Retinal pigment epithelial cell (primary cell): ENCODE measurements around the gene SDHAF2.

Experiments used
- DNase-seq: peaks from one replicate; pipeline ENCODE4 v3.0.0-alpha.2; 2010; ENCODE audit warnings: low read depth
- H3K4me3 ChIP-seq: 2 replicates; pipeline ENCODE4 v1.5.1; 2011; ENCODE audit warnings: mild to moderate bottlenecking, low read length, control low read depth, moderate library complexity
- TF ChIP-seq, protein P1 (sequence below): conservative IDR thresholded peaks from 2 replicates; pipeline ENCODE4 v1.5.1; 2011; ENCODE audit warnings: low read depth, low read length, control low read depth, inconsistent platforms

Gene SDHAF2

GRCh38 chr11:61481806-61482205 is 51.9 kb downstream of the SDHAF2 start:
- TF ChIP-seq, protein P1, sequence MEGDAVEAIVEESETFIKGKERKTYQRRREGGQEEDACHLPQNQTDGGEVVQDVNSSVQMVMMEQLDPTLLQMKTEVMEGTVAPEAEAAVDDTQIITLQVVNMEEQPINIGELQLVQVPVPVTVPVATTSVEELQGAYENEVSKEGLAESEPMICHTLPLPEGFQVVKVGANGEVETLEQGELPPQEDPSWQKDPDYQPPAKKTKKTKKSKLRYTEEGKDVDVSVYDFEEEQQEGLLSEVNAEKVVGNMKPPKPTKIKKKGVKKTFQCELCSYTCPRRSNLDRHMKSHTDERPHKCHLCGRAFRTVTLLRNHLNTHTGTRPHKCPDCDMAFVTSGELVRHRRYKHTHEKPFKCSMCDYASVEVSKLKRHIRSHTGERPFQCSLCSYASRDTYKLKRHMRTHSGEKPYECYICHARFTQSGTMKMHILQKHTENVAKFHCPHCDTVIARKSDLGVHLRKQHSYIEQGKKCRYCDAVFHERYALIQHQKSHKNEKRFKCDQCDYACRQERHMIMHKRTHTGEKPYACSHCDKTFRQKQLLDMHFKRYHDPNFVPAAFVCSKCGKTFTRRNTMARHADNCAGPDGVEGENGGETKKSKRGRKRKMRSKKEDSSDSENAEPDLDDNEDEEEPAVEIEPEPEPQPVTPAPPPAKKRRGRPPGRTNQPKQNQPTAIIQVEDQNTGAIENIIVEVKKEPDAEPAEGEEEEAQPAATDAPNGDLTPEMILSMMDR = no peak
- DNase-seq = no peak

GRCh38 chr11:61482513-61482912 is 52.6 kb downstream of the SDHAF2 start:
- TF ChIP-seq, protein P1 = peak; percentile 73
- no peak overlapping the region for H3K4me3 ChIP-seq
- no peak for DNase-seq

More at GRCh38 chr11:61481806-61482205, 51.9 kb downstream of the SDHAF2 start:
- no peak overlapping the region for H3K4me3 ChIP-seq

DNA sequence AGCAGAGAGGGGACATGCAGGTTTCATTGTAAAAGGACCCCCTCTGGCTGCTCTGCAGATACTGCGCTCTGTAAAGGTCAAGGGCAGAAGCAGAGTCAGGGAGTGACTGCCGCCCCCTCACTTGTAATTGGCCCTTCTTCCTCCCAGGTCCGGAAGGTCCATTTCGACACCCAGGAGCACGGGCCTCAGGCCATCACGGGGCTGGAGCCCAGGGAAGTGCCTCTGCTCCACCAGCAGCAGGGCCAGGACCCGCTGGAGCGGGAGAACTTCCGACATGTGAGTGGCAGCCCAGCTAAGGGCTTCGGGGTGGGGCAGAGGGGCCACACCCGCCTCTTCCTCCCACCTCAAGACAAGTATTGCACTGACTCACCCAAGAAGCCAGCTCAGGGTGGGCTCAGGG is 54.6 kb downstream of the SDHAF2 start:
- no peak for DNase-seq
- TF ChIP-seq, protein P1 = no peak
- H3K4me3 ChIP-seq = no peak overlapping the region

- H3K4me3 ChIP-seq = no peak overlapping the region
- TF ChIP-seq, protein P1 = no peak
- DNase-seq = no peak
These were observed 55.2 kb downstream of the SDHAF2 start for GRCh38 chr11:61485080-61485479.

DNA sequence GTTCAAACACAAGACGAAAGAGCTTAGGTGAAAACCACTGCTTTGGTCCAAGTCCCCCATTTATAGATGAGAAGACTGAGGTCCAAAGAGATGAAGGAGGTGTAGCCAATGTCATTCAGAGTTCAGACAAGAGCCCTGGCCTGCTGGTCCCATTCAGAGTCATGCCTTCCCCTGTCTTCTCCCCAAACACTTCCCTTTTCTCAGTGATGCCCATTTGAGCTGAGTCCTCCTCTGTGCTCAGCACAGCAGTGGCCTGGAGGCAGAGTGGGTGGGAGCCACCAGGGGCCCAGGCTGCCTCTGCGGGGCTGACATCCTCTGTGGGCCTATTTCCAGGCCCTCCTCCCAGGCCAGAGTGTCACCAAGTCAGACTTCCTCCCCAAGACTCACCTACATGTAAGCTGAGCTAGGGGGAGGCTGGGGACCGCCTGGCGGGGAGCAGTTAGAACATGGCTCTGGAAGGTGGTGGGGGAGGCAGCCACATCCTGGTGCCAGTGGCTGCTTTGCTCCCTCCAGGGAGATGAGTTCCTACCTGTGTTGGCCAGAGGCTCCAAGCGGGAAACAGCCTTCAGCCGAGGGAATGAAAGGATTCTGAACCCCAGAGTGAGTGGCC is 56.2 kb downstream of the SDHAF2 start:
- H3K4me3 ChIP-seq = no peak overlapping the region
- DNase-seq = no peak
- TF ChIP-seq, protein P1 = no peak

- no peak for DNase-seq
- TF ChIP-seq, protein P1 = no peak
- no peak overlapping the region for H3K4me3 ChIP-seq
These were observed 56.9 kb downstream of the SDHAF2 start for GRCh38 chr11:61486779-61487178.

GRCh38 chr11:61487342-61488025 is 57.6 kb downstream of the SDHAF2 start:
- no peak overlapping the region for H3K4me3 ChIP-seq
- DNase-seq = no peak
- TF ChIP-seq, protein P1 = no peak
